PFSK-1 (cell line): Measurements from ENCODE around the gene CCL14.

Experiments used
- FOXP2 ChIP-seq: optimal IDR thresholded peaks from 2 replicates; pipeline ENCODE3; 2011; ENCODE audit warnings: borderline replicate concordance, control low read depth, inconsistent platforms; ENCODE audit not compliant: insufficient read depth; ENCODE audit errors: extremely low read length, extremely low read depth
- POLR2AphosphoS5 ChIP-seq: IDR thresholded peaks from 2 replicates; pipeline ENCODE4 v1.6.1; 2012; ENCODE audit warnings: low read depth, mild to moderate bottlenecking, control low read depth, low read length, moderate library complexity
- SIN3A ChIP-seq: IDR thresholded peaks from 2 replicates; pipeline ENCODE4 v1.6.1; 2012; ENCODE audit warnings: mild to moderate bottlenecking, low read length, moderate library complexity, borderline replicate concordance; ENCODE audit not compliant: insufficient read depth
- TAF1 ChIP-seq: IDR thresholded peaks from 2 replicates; pipeline ENCODE4 v1.6.1; 2012; ENCODE audit warnings: low read length, control low read depth, borderline replicate concordance; ENCODE audit not compliant: insufficient read depth
- TF ChIP-seq, protein P1 (sequence below), 2 experiments: IDR thresholded peaks; 2 replicates each; pipeline versions ENCODE4 v1.6.1 to v1.8.0; 2011 to 2012; ENCODE audit warnings: low read depth in 2 of 2, low read length in 2 of 2, control low read depth in 1 of 2, inconsistent platforms in 1 of 2, mild to moderate bottlenecking in 1 of 2, moderate library complexity in 1 of 2; ENCODE audit not compliant: insufficient read depth in 1 of 2

Gene CCL14

GRCh38 chr17:35969558-35970380, 16.8 kb downstream of the CCL14 start:
- no peak for TF ChIP-seq TAF1

DNA sequence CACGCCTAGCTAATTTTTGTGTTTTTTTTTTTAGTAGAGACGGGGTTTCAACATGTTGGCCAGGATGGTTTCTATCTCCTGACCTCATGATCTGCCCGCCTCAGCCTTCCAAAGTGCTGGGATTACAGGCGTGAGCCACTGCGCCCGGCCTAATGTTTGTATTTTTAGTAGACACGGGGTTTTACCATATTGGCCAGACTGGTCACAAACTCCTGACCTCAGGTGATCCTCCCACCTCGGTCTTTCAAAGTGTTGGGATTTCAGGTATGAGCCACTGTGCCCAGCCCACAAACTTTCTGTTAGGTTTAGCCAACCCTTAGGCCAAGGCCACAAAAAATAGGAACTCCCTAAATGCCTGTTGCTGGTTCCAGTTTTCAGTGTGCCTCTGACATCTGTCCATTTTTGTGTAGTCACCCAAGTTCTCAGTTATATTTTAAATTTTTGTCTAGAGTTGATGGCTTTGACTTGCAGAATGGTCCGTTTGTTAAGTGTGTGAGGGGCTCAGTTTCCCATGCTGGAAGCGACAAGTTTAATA, 17.9 kb downstream of the CCL14 start:
- no peak for TF ChIP-seq POLR2AphosphoS5
- TF ChIP-seq, protein P1, sequence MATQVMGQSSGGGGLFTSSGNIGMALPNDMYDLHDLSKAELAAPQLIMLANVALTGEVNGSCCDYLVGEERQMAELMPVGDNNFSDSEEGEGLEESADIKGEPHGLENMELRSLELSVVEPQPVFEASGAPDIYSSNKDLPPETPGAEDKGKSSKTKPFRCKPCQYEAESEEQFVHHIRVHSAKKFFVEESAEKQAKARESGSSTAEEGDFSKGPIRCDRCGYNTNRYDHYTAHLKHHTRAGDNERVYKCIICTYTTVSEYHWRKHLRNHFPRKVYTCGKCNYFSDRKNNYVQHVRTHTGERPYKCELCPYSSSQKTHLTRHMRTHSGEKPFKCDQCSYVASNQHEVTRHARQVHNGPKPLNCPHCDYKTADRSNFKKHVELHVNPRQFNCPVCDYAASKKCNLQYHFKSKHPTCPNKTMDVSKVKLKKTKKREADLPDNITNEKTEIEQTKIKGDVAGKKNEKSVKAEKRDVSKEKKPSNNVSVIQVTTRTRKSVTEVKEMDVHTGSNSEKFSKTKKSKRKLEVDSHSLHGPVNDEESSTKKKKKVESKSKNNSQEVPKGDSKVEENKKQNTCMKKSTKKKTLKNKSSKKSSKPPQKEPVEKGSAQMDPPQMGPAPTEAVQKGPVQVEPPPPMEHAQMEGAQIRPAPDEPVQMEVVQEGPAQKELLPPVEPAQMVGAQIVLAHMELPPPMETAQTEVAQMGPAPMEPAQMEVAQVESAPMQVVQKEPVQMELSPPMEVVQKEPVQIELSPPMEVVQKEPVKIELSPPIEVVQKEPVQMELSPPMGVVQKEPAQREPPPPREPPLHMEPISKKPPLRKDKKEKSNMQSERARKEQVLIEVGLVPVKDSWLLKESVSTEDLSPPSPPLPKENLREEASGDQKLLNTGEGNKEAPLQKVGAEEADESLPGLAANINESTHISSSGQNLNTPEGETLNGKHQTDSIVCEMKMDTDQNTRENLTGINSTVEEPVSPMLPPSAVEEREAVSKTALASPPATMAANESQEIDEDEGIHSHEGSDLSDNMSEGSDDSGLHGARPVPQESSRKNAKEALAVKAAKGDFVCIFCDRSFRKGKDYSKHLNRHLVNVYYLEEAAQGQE (IDR thresholded peaks at IDR 0.05; ENCODE audit: insufficient read depth in 1 of 2, low read depth in 2 of 2, low read length in 2 of 2), result no peak
- no peak for TF ChIP-seq FOXP2
- no peak for TF ChIP-seq TAF1
- no peak for TF ChIP-seq SIN3A

- TF ChIP-seq SIN3A (no peak), POLR2AphosphoS5 (no peak), FOXP2 (no peak), TAF1 (no peak)
- TF ChIP-seq, protein P1 (IDR thresholded peaks at IDR 0.05; ENCODE audit: insufficient read depth in 1 of 2, low read depth in 2 of 2, low read length in 2 of 2), result no peak
Observed at GRCh38 chr17:35965272-35965671, 21.3 kb downstream of the CCL14 start.

GRCh38 chr17:35963663-35964062, 22.9 kb downstream of the CCL14 start:
- TF ChIP-seq POLR2AphosphoS5 (no peak), TAF1 (no peak), SIN3A (no peak)

GRCh38 chr17:35953720-35954119, 32.8 kb downstream of the CCL14 start:
- no peak for TF ChIP-seq FOXP2
- no peak for TF ChIP-seq TAF1
- no peak for TF ChIP-seq POLR2AphosphoS5
- TF ChIP-seq, protein P1 (IDR thresholded peaks at IDR 0.05; ENCODE audit: insufficient read depth in 1 of 2, low read depth in 2 of 2, low read length in 2 of 2), result no peak
- no peak for TF ChIP-seq SIN3A

DNA sequence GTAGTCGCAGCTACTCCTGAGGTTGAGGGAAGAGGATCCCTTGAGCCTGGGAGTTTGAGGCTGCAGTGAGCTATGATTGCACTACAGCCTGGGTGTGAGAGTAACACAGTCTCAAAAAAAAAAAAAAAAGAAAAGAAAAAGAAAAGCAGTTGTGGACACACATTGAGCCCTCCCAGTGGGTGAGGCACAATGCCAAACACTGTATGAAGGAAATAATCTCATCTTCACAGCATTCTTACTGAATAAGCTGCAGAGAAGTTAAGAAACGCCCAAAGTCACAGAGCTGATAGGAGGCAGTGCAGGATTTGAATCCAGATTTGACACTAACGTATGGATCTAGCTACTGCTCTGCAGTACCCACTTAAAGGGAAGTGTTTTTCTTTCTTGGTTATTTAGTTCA, 37.1 kb downstream of the CCL14 start:
- TF ChIP-seq POLR2AphosphoS5 (no peak), SIN3A (no peak), FOXP2 (no peak), TAF1 (no peak)
- TF ChIP-seq, protein P1 (IDR thresholded peaks at IDR 0.05; ENCODE audit: insufficient read depth in 1 of 2, low read depth in 2 of 2, low read length in 2 of 2), result no peak
